Fibroblast of skin of scalp (primary cell): ENCODE measurements around the gene ZNF516.
A peak's percentile ranks its signal among the peaks of the same experiment; 100 is the strongest.
"Not testable (repeated sequence)": the region's sequence is repeated elsewhere in the genome, so short reads cannot be mapped to it uniquely, and the experiment has no call there.

ENCODE experiments used
- DNase-seq: peaks from one replicate; pipeline ENCODE4 v3.0.0-alpha.2; 2013

ZNF516 gene

GRCh38 chr18:76490033-76490432 lies 5.0 kb downstream of the ZNF516 start:
- DNase-seq: no peak

- no peak for DNase-seq
Observed at GRCh38 chr18:76489081-76489480, 6.0 kb downstream of the ZNF516 start.

GRCh38 chr18:76488190-76488589 lies 6.9 kb downstream of the ZNF516 start:
- DNase-seq: peak; percentile 34

GRCh38 chr18:76487782-76488181 lies 7.3 kb downstream of the ZNF516 start:
- no peak for DNase-seq

GRCh38 chr18:76487070-76487469 lies 8.0 kb downstream of the ZNF516 start:
- DNase-seq: peak; percentile 35

- no peak for DNase-seq
Observed at GRCh38 chr18:76486574-76486973, 8.5 kb downstream of the ZNF516 start.

GRCh38 chr18:76486038-76486437 lies 9.0 kb downstream of the ZNF516 start:
- DNase-seq: no peak

- DNase-seq: no peak
Observed at GRCh38 chr18:76484749-76485387, 10.2 kb downstream of the ZNF516 start.

GRCh38 chr18:76483780-76484179 lies 11.3 kb downstream of the ZNF516 start:
- no peak for DNase-seq

GRCh38 chr18:76482971-76483691 lies 11.9 kb downstream of the ZNF516 start:
- no peak for DNase-seq

GRCh38 chr18:76482267-76482666 lies 12.8 kb downstream of the ZNF516 start:
- DNase-seq: no peak

GRCh38 chr18:76480913-76481312 lies 14.1 kb downstream of the ZNF516 start:
- no peak for DNase-seq

GRCh38 chr18:76479351-76480238 lies 15.4 kb downstream of the ZNF516 start:
- DNase-seq: no peak

- DNase-seq: peak; percentile 77
Observed at GRCh38 chr18:76476665-76477561, 18.1 kb downstream of the ZNF516 start.

- no peak for DNase-seq
Observed at GRCh38 chr18:76475450-76476194, 19.4 kb downstream of the ZNF516 start.

- DNase-seq: no peak
Observed at GRCh38 chr18:76474824-76475223, 20.2 kb downstream of the ZNF516 start.

- not testable (repeated sequence) for DNase-seq
Observed at GRCh38 chr18:76473521-76473920, 21.5 kb downstream of the ZNF516 start.

- DNase-seq: no peak
Observed at GRCh38 chr18:76472829-76473228, 22.2 kb downstream of the ZNF516 start.

GRCh38 chr18:76471593-76471992 lies 23.4 kb downstream of the ZNF516 start:
- DNase-seq: no peak

GRCh38 chr18:76468345-76469304 lies 26.4 kb downstream of the ZNF516 start:
- DNase-seq: no peak
